ENCODE measurements around the gene SYCP2L. TPM values are rescaled to one million over a fixed set of nuclear protein-coding genes. Genes with fewer than 3 reads are reported as not detected.

The SYCP2L gene
- total and polyA plus RNA-seq, 2 experiments from 2014 or later, result 10.5 to 11.0 TPM

DNA sequence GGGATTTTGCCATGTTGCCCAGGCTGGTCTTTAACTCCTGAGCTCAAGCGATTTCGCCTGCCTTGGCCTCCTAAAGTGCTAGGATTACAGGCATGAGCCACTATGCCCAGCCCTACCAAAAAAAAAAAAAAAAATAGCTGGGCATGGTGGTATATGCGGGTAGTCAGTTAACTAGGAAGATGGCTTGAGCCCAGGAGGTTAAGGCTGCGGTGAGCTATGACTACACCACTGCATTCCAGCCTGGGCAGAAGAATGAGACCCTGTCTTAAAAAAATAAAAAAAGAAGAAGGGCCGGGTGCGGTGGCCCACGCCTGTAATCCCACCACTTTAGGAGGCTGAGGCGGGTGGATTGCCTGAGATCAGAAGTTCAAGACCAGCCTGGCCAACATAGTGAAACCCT is 107.0 kb downstream of the SYCP2L start:
- H3K4me3 Mint-ChIP-seq, result no peak overlapping the region
- no peak overlapping the region for H3K27ac Mint-ChIP-seq
- Histone ChIP-seq H3K36me3 (ENCODE audit: insufficient read depth) (no peaks in the 10 kb centered on the region), H3K4me1 (ENCODE audit: insufficient read depth) (peaks cover 13% of the 10 kb centered on the region), H2AFZ (no peak overlapping the region), H3K27me3 (ENCODE audit: insufficient read depth) (no peaks in the 10 kb centered on the region), H4K20me1 (replicated peaks; ENCODE audit: insufficient read depth) (no peaks in the 10 kb centered on the region), H3F3A (replicated peaks; ENCODE audit: low read depth) (no peaks in the 10 kb centered on the region; the same call in 1 of the 2 replicates), H3K9me2 (ENCODE audit: insufficient read depth) (no peaks in the 10 kb centered on the region), H3K27ac (ENCODE audit: low read depth) (no peak overlapping the region), H3K79me2 (replicated peaks; ENCODE audit: insufficient read depth) (no peaks in the 10 kb centered on the region), H3K4me2 (no peak overlapping the region), H3K4me3 (no peak overlapping the region)
- H3K4me1 Mint-ChIP-seq, result peaks cover 20% of the 10 kb centered on the region
- no peaks in the 10 kb centered on the region for H3K36me3 Mint-ChIP-seq (ENCODE audit: low read depth)
- no peak for ATAC-seq
- no peak for DNase-seq (ENCODE audit: low spot score)
- TF ChIP-seq JUNB (IDR thresholded peaks at IDR 0.05; ENCODE audit: unreplicated experiment) (no peak), STAT1 (IDR thresholded peaks at IDR 0.05; ENCODE audit: unreplicated experiment) (no peak), EZH2phosphoT487 (IDR thresholded peaks at IDR 0.05; ENCODE audit: unreplicated experiment) (no peak), ZNF331 (CRISPR knock-in tag; IDR thresholded peaks at IDR 0.05; ENCODE audit: low read depth) (no peak), EZH2 (IDR thresholded peaks at IDR 0.05; ENCODE audit: low read depth, unreplicated experiment) (no peak), ZNF114 (CRISPR knock-in tag; IDR thresholded peaks at IDR 0.05) (no peak), NANOG (IDR thresholded peaks at IDR 0.05; ENCODE audit: borderline replicate concordance) (no peak), CREB1 (CRISPR knock-in tag; IDR thresholded peaks at IDR 0.05; ENCODE audit: low read depth) (no peak), POLR2AphosphoS5 (IDR thresholded peaks at IDR 0.05; ENCODE audit: low read depth) (no peak)
- TF ChIP-seq, protein P1, sequence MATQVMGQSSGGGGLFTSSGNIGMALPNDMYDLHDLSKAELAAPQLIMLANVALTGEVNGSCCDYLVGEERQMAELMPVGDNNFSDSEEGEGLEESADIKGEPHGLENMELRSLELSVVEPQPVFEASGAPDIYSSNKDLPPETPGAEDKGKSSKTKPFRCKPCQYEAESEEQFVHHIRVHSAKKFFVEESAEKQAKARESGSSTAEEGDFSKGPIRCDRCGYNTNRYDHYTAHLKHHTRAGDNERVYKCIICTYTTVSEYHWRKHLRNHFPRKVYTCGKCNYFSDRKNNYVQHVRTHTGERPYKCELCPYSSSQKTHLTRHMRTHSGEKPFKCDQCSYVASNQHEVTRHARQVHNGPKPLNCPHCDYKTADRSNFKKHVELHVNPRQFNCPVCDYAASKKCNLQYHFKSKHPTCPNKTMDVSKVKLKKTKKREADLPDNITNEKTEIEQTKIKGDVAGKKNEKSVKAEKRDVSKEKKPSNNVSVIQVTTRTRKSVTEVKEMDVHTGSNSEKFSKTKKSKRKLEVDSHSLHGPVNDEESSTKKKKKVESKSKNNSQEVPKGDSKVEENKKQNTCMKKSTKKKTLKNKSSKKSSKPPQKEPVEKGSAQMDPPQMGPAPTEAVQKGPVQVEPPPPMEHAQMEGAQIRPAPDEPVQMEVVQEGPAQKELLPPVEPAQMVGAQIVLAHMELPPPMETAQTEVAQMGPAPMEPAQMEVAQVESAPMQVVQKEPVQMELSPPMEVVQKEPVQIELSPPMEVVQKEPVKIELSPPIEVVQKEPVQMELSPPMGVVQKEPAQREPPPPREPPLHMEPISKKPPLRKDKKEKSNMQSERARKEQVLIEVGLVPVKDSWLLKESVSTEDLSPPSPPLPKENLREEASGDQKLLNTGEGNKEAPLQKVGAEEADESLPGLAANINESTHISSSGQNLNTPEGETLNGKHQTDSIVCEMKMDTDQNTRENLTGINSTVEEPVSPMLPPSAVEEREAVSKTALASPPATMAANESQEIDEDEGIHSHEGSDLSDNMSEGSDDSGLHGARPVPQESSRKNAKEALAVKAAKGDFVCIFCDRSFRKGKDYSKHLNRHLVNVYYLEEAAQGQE (IDR thresholded peaks at IDR 0.05; ENCODE audit: unreplicated experiment), result no peak
- TF ChIP-seq, protein P2, sequence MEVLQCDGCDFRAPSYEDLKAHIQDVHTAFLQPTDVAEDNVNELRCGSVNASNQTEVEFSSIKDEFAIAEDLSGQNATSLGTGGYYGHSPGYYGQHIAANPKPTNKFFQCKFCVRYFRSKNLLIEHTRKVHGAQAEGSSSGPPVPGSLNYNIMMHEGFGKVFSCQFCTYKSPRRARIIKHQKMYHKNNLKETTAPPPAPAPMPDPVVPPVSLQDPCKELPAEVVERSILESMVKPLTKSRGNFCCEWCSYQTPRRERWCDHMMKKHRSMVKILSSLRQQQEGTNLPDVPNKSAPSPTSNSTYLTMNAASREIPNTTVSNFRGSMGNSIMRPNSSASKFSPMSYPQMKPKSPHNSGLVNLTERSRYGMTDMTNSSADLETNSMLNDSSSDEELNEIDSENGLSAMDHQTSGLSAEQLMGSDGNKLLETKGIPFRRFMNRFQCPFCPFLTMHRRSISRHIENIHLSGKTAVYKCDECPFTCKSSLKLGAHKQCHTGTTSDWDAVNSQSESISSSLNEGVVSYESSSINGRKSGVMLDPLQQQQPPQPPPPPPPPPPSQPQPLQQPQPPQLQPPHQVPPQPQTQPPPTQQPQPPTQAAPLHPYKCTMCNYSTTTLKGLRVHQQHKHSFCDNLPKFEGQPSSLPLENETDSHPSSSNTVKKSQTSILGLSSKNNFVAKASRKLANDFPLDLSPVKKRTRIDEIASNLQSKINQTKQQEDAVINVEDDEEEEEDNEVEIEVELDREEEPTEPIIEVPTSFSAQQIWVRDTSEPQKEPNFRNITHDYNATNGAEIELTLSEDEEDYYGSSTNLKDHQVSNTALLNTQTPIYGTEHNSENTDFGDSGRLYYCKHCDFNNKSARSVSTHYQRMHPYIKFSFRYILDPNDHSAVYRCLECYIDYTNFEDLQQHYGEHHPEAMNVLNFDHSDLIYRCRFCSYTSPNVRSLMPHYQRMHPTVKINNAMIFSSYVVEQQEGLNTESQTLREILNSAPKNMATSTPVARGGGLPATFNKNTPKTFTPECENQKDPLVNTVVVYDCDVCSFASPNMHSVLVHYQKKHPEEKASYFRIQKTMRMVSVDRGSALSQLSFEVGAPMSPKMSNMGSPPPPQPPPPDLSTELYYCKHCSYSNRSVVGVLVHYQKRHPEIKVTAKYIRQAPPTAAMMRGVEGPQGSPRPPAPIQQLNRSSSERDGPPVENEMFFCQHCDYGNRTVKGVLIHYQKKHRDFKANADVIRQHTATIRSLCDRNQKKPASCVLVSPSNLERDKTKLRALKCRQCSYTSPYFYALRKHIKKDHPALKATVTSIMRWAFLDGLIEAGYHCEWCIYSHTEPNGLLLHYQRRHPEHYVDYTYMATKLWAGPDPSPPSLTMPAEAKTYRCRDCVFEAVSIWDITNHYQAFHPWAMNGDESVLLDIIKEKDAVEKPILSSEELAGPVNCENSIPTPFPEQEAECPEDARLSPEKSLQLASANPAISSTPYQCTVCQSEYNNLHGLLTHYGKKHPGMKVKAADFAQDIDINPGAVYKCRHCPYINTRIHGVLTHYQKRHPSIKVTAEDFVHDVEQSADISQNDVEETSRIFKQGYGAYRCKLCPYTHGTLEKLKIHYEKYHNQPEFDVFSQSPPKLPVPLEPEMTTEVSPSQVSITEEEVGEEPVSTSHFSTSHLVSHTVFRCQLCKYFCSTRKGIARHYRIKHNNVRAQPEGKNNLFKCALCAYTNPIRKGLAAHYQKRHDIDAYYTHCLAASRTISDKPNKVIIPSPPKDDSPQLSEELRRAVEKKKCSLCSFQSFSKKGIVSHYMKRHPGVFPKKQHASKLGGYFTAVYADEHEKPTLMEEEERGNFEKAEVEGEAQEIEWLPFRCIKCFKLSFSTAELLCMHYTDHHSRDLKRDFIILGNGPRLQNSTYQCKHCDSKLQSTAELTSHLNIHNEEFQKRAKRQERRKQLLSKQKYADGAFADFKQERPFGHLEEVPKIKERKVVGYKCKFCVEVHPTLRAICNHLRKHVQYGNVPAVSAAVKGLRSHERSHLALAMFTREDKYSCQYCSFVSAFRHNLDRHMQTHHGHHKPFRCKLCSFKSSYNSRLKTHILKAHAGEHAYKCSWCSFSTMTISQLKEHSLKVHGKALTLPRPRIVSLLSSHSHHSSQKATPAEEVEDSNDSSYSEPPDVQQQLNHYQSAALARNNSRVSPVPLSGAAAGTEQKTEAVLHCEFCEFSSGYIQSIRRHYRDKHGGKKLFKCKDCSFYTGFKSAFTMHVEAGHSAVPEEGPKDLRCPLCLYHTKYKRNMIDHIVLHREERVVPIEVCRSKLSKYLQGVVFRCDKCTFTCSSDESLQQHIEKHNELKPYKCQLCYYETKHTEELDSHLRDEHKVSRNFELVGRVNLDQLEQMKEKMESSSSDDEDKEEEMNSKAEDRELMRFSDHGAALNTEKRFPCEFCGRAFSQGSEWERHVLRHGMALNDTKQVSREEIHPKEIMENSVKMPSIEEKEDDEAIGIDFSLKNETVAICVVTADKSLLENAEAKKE (CRISPR knock-in tag; IDR thresholded peaks at IDR 0.05), result no peak
- TF ChIP-seq, protein P3, sequence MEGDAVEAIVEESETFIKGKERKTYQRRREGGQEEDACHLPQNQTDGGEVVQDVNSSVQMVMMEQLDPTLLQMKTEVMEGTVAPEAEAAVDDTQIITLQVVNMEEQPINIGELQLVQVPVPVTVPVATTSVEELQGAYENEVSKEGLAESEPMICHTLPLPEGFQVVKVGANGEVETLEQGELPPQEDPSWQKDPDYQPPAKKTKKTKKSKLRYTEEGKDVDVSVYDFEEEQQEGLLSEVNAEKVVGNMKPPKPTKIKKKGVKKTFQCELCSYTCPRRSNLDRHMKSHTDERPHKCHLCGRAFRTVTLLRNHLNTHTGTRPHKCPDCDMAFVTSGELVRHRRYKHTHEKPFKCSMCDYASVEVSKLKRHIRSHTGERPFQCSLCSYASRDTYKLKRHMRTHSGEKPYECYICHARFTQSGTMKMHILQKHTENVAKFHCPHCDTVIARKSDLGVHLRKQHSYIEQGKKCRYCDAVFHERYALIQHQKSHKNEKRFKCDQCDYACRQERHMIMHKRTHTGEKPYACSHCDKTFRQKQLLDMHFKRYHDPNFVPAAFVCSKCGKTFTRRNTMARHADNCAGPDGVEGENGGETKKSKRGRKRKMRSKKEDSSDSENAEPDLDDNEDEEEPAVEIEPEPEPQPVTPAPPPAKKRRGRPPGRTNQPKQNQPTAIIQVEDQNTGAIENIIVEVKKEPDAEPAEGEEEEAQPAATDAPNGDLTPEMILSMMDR (conservative IDR thresholded peaks at IDR 0.05; ENCODE audit: low read depth in 2 of 2), result no peak
- TF ChIP-seq, protein P4, sequence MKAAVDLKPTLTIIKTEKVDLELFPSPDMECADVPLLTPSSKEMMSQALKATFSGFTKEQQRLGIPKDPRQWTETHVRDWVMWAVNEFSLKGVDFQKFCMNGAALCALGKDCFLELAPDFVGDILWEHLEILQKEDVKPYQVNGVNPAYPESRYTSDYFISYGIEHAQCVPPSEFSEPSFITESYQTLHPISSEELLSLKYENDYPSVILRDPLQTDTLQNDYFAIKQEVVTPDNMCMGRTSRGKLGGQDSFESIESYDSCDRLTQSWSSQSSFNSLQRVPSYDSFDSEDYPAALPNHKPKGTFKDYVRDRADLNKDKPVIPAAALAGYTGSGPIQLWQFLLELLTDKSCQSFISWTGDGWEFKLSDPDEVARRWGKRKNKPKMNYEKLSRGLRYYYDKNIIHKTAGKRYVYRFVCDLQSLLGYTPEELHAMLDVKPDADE (IDR thresholded peaks at IDR 0.05), result no peak
- H3K9me3 Mint-ChIP-seq, result no peaks in the 10 kb centered on the region
- H3K27me3 Mint-ChIP-seq (ENCODE audit: insufficient read depth, low read depth, poor library complexity), result peaks cover 3% of the 10 kb centered on the region
